ENCODE results near the gene TTC27. TPM values are rescaled to one million over a fixed set of nuclear protein-coding genes. Genes with fewer than 3 reads are reported as not detected.

TTC27 gene
- total RNA-seq, 2 experiments from 2014 or later: 25.3 to 27.7 TPM

GRCh38 chr2:32783469-32783868, 155.6 kb downstream of the TTC27 start:
- POLR2A ChIA-PET: interaction anchor here (0.6 kb wide), 1 partner anchor 206 kb away, joined by 5 read pairs; no protein-coding TSS in a partner anchor
- no TSS peak for BruUV-seq (replicated peaks)
- CTCF ChIA-PET (ENCODE audit: unreplicated experiment): no interaction called here

GRCh38 chr2:32783933-32784332, 156.1 kb downstream of the TTC27 start:
- no peak overlapping the region for H3K4me3 ChIP-seq (ENCODE audit: low read depth, low read length, poor library complexity, severe bottlenecking)
- no peaks in the 10 kb centered on the region for H4K20me1 ChIP-seq (ENCODE audit: insufficient read depth, low read length)
- intact Hi-C loops (cut with micrococcal nuclease; ENCODE audit: unreplicated experiment): no loop called here
- H3K4me1 ChIP-seq (ENCODE audit: insufficient read depth, low read length, poor library complexity, severe bottlenecking): no peaks in the 10 kb centered on the region
- H3K4me2 ChIP-seq (ENCODE audit: low read length): no peak overlapping the region
- no peak overlapping the region for H2AFZ ChIP-seq (ENCODE audit: low read length)
- CTCF ChIA-PET (ENCODE audit: unreplicated experiment): no interaction called here
- no peak for TF ChIP-seq CTCF (conservative IDR thresholded peaks at IDR 0.05; ENCODE audit: low read length)
- TF ChIP-seq EZH2phosphoT487 (IDR thresholded peaks at IDR 0.05; ENCODE audit: borderline replicate concordance, low read depth, low read length): no peak
- H3K36me3 ChIP-seq (ENCODE audit: insufficient read depth, low read length): peaks cover 73% of the 10 kb centered on the region
- no peak overlapping the region for H3K27ac ChIP-seq (ENCODE audit: low read depth, low read length, poor library complexity, severe bottlenecking)
- H3K79me2 ChIP-seq (ENCODE audit: insufficient read depth, low read depth, low read length): no peaks in the 10 kb centered on the region
- POLR2A ChIA-PET: interaction anchor here (0.6 kb wide), 1 partner anchor 207 kb away, joined by 5 read pairs; no protein-coding TSS in a partner anchor
- no peak for DNase-seq (ENCODE audit: low spot score)
- no TSS peak for BruUV-seq (replicated peaks)
- H3K9me2 ChIP-seq (ENCODE audit: insufficient read depth, low read length): no peaks in the 10 kb centered on the region
- peaks cover 21% of the 10 kb centered on the region; the same call in 1 of the 2 replicates for H3K9me3 ChIP-seq (ENCODE audit: low read length)

More at GRCh38 chr2:32783469-32783868, 155.6 kb downstream of the TTC27 start:
- H4K20me1 ChIP-seq (ENCODE audit: insufficient read depth, low read length): no peaks in the 10 kb centered on the region
- intact Hi-C loops (cut with micrococcal nuclease; ENCODE audit: unreplicated experiment): no loop called here
- no peak overlapping the region for H3K27ac ChIP-seq (ENCODE audit: low read depth, low read length, poor library complexity, severe bottlenecking)
- no peaks in the 10 kb centered on the region for H3K9me2 ChIP-seq (ENCODE audit: insufficient read depth, low read length)
- H3K79me2 ChIP-seq (ENCODE audit: insufficient read depth, low read depth, low read length): no peaks in the 10 kb centered on the region
- H3K4me2 ChIP-seq (ENCODE audit: low read length): no peak overlapping the region
- no peak overlapping the region for H2AFZ ChIP-seq (ENCODE audit: low read length)
- H3K9me3 ChIP-seq (ENCODE audit: low read length): peaks cover 26% of the 10 kb centered on the region; the same call in 1 of the 2 replicates
- no peak overlapping the region for H3K4me3 ChIP-seq (ENCODE audit: low read depth, low read length, poor library complexity, severe bottlenecking)
- DNase-seq (ENCODE audit: low spot score): no peak
- peaks cover 75% of the 10 kb centered on the region for H3K36me3 ChIP-seq (ENCODE audit: insufficient read depth, low read length)
- TF ChIP-seq CTCF (conservative IDR thresholded peaks at IDR 0.05; ENCODE audit: low read length) (no peak), EZH2phosphoT487 (IDR thresholded peaks at IDR 0.05; ENCODE audit: borderline replicate concordance, low read depth, low read length) (no peak)
- no peaks in the 10 kb centered on the region for H3K4me1 ChIP-seq (ENCODE audit: insufficient read depth, low read length, poor library complexity, severe bottlenecking)

GRCh38 chr2:32787207-32787606, 159.4 kb downstream of the TTC27 start:
- ChIA-PET CTCF (ENCODE audit: unreplicated experiment) (no interaction called here), POLR2A (interaction anchor here (1.1 kb wide), 1 partner anchor 10 kb away, joined by 4 read pairs; no protein-coding TSS in a partner anchor)
- H3K9me2 ChIP-seq (ENCODE audit: insufficient read depth, low read length): no peaks in the 10 kb centered on the region
- no peaks in the 10 kb centered on the region for H3K79me2 ChIP-seq (ENCODE audit: insufficient read depth, low read depth, low read length)
- H3K4me1 ChIP-seq (ENCODE audit: insufficient read depth, low read length, poor library complexity, severe bottlenecking): no peaks in the 10 kb centered on the region
- no TSS peak for BruUV-seq (replicated peaks)
- no peak overlapping the region for H3K27ac ChIP-seq (ENCODE audit: low read depth, low read length, poor library complexity, severe bottlenecking)
- H2AFZ ChIP-seq (ENCODE audit: low read length): no peak overlapping the region
- H4K20me1 ChIP-seq (ENCODE audit: insufficient read depth, low read length): no peaks in the 10 kb centered on the region
- no peak overlapping the region for H3K4me3 ChIP-seq (ENCODE audit: low read depth, low read length, poor library complexity, severe bottlenecking)
- H3K36me3 ChIP-seq (ENCODE audit: insufficient read depth, low read length): peaks cover 46% of the 10 kb centered on the region
- DNase-seq (ENCODE audit: low spot score): no peak
- no peak for TF ChIP-seq EZH2phosphoT487 (IDR thresholded peaks at IDR 0.05; ENCODE audit: borderline replicate concordance, low read depth, low read length)
- TF ChIP-seq CTCF (conservative IDR thresholded peaks at IDR 0.05; ENCODE audit: low read length): no peak
- H3K4me2 ChIP-seq (ENCODE audit: low read length): no peak overlapping the region
- intact Hi-C loops (cut with micrococcal nuclease; ENCODE audit: unreplicated experiment): no loop called here
- H3K9me3 ChIP-seq (ENCODE audit: low read length): peaks cover 5% of the 10 kb centered on the region; the same call in 1 of the 2 replicates

Data from OCI-LY7 (cell line).